ENCODE data around the gene PFDN2.

DNA sequence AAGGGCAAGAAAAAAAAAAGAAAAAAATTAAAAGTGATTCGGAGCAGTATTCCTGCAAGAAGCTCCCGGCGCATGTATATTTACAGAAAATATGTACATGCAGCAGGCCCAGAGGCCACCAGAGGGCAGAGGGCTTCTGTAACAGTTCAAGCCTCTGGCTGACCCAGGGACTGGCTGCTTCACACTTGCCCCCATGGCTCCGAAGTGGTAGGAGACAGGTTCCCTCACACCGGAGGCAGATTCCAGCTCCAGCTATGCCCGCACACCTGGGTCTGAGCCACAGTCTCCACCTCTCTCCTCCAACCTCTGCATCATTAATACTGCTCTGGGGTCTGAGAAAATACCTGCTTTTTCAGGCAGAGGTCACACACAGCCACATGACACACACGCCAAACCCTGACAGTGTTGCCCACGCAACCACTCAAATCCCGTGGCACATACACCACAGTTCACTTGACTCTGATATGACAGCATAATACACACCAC is 45.9 kb downstream of the PFDN2 start:
- TF ChIP-seq CHD1 (IDR thresholded peaks at IDR 0.05; ENCODE audit: low read depth, low read length) (no peak), RAD21 (IDR thresholded peaks at IDR 0.05; ENCODE audit: low read length) (peak; percentile 62), POLR2A (IDR thresholded peaks at IDR 0.05; ENCODE audit: low read depth, low read length) (no peak), CEBPB (IDR thresholded peaks at IDR 0.05; ENCODE audit: low read depth, low read length) (no peak)
- TF ChIP-seq, protein P1, sequence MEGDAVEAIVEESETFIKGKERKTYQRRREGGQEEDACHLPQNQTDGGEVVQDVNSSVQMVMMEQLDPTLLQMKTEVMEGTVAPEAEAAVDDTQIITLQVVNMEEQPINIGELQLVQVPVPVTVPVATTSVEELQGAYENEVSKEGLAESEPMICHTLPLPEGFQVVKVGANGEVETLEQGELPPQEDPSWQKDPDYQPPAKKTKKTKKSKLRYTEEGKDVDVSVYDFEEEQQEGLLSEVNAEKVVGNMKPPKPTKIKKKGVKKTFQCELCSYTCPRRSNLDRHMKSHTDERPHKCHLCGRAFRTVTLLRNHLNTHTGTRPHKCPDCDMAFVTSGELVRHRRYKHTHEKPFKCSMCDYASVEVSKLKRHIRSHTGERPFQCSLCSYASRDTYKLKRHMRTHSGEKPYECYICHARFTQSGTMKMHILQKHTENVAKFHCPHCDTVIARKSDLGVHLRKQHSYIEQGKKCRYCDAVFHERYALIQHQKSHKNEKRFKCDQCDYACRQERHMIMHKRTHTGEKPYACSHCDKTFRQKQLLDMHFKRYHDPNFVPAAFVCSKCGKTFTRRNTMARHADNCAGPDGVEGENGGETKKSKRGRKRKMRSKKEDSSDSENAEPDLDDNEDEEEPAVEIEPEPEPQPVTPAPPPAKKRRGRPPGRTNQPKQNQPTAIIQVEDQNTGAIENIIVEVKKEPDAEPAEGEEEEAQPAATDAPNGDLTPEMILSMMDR (conservative IDR thresholded peaks at IDR 0.05; ENCODE audit: low read depth, low read length) = peak; percentile 50
- TF ChIP-seq, protein P2, sequence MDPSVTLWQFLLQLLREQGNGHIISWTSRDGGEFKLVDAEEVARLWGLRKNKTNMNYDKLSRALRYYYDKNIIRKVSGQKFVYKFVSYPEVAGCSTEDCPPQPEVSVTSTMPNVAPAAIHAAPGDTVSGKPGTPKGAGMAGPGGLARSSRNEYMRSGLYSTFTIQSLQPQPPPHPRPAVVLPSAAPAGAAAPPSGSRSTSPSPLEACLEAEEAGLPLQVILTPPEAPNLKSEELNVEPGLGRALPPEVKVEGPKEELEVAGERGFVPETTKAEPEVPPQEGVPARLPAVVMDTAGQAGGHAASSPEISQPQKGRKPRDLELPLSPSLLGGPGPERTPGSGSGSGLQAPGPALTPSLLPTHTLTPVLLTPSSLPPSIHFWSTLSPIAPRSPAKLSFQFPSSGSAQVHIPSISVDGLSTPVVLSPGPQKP (IDR thresholded peaks at IDR 0.05; ENCODE audit: borderline replicate concordance, low read depth, low read length) = no peak
- TF ChIP-seq, protein P3, sequence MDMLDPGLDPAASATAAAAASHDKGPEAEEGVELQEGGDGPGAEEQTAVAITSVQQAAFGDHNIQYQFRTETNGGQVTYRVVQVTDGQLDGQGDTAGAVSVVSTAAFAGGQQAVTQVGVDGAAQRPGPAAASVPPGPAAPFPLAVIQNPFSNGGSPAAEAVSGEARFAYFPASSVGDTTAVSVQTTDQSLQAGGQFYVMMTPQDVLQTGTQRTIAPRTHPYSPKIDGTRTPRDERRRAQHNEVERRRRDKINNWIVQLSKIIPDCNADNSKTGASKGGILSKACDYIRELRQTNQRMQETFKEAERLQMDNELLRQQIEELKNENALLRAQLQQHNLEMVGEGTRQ (IDR thresholded peaks at IDR 0.05; ENCODE audit: low read depth, low read length) = no peak
